LNCaP clone FGC (cell line): ENCODE results near the gene ASF1A.

ENCODE experiments used
- DNase-seq: peaks from one replicate; pipeline ENCODE4 v3.0.0-alpha.2; 2011; ENCODE audit warnings: low read depth
- H3K4me3 ChIP-seq: 2 replicates; pipeline ENCODE4 v1.5.1; 2011; ENCODE audit warnings: mild to moderate bottlenecking, low read depth, low read length, control low read depth
- CTCF ChIP-seq: IDR thresholded peaks from 2 replicates; pipeline ENCODE4 v1.5.1; 2012; ENCODE audit warnings: mild to moderate bottlenecking; ENCODE audit not compliant: control insufficient read depth, insufficient read depth; ENCODE audit errors: extremely low read depth

Gene ASF1A

GRCh38 chr6:118935331-118935668, 41.3 kb downstream of the ASF1A start:
- H3K4me3 ChIP-seq: peak overlapping the region; percentile 89
- no peak for TF ChIP-seq CTCF
- no peak for DNase-seq

DNA sequence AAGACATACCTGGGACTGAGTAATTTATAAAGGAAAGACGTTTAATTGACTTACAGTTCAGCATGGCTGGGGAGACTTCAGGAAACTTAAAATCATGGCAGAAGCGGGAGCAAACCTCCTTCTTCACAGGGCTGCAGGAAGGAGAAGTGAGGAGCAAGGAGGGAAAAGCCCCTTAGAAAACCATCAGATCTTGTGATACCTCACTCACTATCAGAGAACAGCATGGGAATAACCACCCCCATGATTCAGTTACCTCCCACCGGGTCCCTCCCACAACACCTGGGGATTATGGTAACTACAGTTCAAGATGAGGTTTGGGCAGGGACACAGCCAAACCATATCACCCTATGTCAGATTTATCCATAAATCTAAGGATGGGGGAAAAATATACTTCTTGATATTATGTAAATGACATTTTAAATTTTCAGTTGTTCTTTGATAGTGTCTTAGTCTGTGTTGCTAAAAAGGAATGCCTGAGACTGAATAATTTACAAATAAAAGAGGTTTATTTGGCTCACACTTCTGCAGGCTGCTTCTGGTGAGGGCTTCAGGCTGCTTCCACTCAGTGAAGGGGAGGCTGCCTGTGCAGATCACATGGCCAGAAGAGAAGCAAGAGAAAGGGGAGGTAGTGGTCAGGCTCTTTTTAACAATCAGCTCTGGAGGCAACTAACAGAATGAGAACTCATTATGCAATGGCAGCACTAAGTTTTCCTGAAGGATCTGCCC, 42.2 kb downstream of the ASF1A start:
- no peak overlapping the region for H3K4me3 ChIP-seq
- TF ChIP-seq CTCF: no peak
- DNase-seq: no peak

DNA sequence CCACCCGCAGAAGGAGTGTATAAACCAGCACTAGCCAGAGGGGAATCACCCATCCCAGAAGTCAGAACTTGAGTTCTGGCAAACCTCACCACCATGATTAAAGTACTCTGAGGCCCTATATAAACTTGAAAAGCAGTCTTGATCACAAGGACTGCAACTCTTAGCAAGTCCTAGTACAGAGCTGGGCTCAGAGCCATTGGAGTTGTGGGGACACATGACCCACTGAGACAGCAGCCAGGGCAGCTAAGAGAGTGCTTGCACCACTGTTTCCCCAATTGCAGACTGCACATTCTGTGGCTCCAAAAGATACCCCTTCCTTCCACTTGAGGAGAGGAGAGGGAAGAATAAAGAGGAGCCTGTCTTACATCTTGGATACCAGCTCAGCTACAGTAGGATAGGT, 45.7 kb downstream of the ASF1A start:
- no peak for TF ChIP-seq CTCF
- no peak for DNase-seq
- no peak overlapping the region for H3K4me3 ChIP-seq

DNA sequence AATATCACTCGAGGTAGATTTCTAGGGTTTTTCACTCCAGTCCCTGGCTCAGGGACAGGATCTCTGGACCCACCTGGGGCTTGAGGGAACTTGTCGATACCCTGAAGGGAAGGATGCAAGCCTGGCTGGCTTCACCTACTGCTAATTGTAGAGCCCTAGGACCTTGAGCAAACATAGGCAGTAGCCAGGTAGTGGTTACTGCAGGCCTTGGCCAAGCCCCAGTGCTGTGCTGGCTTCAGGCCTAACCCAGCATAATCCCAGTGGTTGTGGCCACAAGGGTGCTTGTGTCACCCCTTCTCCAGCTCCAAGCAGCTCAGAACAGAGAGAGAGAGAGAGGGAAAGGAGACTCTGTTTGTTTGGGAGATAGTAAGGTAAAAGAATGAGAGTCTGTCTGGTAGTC, 46.8 kb downstream of the ASF1A start:
- DNase-seq: no peak
- no peak overlapping the region for H3K4me3 ChIP-seq
- no peak for TF ChIP-seq CTCF

GRCh38 chr6:118945217-118945616, 51.3 kb downstream of the ASF1A start:
- H3K4me3 ChIP-seq: no peak overlapping the region
- no peak for DNase-seq
- no peak for TF ChIP-seq CTCF

DNA sequence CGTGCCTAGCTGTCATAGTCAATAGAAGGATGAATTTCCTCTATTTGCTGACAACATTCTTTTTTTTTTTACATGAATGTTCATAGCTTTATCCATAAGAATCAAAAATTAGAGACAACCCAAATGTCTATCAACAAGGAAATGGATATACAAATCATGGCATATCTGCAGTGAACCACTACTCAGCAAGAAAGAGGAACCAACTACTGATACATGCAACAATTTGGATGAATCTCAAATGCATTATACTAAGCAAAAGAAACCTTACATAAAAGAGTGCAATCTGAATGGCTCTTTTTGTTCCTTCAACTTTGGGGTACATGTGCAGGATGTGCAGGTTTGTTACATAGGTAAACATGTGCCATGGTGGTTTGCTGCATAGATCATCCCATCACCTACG, 58.7 kb downstream of the ASF1A start:
- TF ChIP-seq CTCF: no peak
- no peak overlapping the region for H3K4me3 ChIP-seq
- no peak for DNase-seq

- TF ChIP-seq CTCF: no peak
- no peak overlapping the region for H3K4me3 ChIP-seq
- DNase-seq: no peak
These were observed 59.4 kb downstream of the ASF1A start for GRCh38 chr6:118953391-118953790.
